ENCODE results near the gene MBP.
A peak's percentile ranks its signal among the peaks of the same experiment; 100 is the strongest.

The MBP gene

DNA sequence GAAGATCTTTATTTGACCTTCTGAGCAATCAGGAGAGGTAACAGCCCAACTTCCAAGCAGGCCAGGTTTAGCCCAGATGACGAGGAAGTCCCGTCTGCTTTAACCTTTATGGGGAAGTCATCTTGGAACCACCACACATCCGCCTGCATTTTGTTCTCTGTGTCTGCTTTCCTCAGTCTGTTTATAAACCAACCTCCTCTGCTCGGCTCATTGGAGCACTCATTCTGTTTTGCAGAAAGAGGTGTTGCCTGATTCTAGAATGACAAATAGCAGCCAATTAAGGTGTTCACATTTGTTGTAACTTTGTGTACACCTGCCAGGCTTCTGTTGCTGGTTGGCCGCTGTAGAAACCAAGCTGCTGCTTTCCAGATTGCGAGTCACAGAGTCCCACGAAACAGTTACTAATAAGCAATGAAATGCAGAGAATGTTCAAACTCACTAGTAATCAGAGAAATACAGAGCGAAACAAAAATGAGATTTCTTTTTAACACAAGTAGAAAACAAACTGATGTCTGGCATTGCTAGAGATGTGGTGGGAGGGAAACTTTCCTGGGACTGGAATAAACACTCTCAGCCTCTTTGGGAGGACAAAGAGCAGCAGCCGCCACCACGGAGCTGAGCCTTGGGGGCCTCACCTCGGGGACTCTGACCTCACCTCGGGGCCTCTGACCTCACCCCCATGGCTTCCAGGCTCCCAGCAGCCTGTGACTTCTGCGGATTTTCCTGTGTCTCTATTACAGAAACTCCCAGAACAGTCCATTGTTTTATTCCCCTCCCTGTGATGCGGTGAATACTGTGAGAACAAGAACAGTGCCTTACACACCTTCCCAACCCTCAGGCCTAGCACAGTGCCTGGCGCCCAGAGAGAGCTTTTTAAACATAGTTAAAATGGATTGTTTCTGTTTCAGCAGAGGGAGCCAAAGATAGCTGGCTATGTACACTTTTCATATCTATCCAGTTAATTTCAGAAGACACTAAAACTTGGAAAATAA, 64.0 kb downstream of the MBP start:
- Histone ChIP-seq H3K4me3 (replicated peaks; ENCODE audit: insufficient read depth, low read length) (no peak overlapping the region), H3K27me3 (ENCODE audit: insufficient read depth, poor library complexity, severe bottlenecking) (no peaks in the 10 kb centered on the region), H3K27ac (replicated peaks) (peak overlapping the region; percentile 96)
- TF ChIP-seq POLR2AphosphoS5 (IDR thresholded peaks at IDR 0.05; ENCODE audit: low read depth): peak; percentile 19; the same call in 1 of the 2 replicates
- TF ChIP-seq SPI1 (IDR thresholded peaks at IDR 0.05; ENCODE audit: borderline replicate concordance, low read depth): peak; percentile 82; the same call in 1 of the 2 replicates
- no peak for TF ChIP-seq REST (IDR thresholded peaks at IDR 0.05; ENCODE audit: insufficient replicate concordance, low read depth)
- TF ChIP-seq, protein P1, sequence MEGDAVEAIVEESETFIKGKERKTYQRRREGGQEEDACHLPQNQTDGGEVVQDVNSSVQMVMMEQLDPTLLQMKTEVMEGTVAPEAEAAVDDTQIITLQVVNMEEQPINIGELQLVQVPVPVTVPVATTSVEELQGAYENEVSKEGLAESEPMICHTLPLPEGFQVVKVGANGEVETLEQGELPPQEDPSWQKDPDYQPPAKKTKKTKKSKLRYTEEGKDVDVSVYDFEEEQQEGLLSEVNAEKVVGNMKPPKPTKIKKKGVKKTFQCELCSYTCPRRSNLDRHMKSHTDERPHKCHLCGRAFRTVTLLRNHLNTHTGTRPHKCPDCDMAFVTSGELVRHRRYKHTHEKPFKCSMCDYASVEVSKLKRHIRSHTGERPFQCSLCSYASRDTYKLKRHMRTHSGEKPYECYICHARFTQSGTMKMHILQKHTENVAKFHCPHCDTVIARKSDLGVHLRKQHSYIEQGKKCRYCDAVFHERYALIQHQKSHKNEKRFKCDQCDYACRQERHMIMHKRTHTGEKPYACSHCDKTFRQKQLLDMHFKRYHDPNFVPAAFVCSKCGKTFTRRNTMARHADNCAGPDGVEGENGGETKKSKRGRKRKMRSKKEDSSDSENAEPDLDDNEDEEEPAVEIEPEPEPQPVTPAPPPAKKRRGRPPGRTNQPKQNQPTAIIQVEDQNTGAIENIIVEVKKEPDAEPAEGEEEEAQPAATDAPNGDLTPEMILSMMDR (IDR thresholded peaks at IDR 0.05; ENCODE audit: insufficient read depth, low read length): no peak
- TF ChIP-seq GABPA (IDR thresholded peaks at IDR 0.05; ENCODE audit: low read depth): no peak
- peak in 1 of 2 experiments; percentile 74 for DNase-seq (ENCODE audit: low read depth in 1 of 2, low spot score in 1 of 2)

DNA sequence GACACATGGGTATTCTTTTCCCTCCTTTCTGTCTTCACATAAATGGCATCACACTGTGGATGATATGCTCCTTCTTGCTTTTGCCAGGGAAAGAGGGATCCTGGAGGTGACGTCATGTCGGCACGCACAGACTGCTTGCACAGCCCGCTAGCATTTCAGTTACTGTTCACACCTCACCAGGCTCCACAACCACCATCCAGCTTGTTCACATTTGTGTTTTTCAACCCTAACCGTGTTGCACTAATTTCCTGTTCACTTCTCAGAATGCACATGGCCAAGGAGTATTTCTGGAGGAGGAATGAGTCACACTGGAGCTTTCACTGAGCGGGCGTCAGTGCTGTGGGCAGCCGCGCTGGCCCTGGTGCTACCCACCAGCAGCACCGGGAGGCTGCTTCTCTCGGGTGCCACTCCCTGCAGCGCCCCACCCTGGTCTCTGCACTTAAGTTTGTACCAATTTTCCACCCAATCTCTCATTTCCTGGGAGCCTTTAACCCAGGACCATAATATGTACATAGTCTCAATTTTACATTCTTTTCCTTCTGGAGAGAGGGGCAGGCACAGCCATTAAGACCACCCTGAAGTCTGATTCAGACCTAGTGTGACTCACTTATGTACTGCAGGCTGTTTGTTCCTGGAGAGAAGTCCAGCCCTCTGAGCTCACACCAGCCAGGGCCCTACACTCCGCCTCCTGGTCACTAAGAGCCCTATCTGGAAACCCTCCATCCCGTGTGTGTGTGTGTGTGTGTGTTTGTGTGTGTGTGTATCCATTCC, 65.1 kb downstream of the MBP start:
- peak overlapping the region; percentile 96 for H3K27ac ChIP-seq (replicated peaks)
- no peaks in the 10 kb centered on the region for H3K27me3 ChIP-seq (ENCODE audit: insufficient read depth, poor library complexity, severe bottlenecking)
- DNase-seq (ENCODE audit: low read depth in 1 of 2, low spot score in 1 of 2): peak in 1 of 2 experiments; percentile 85
- no peak overlapping the region for H3K4me3 ChIP-seq (replicated peaks; ENCODE audit: insufficient read depth, low read length)
- peak; percentile 46 for TF ChIP-seq POLR2AphosphoS5 (IDR thresholded peaks at IDR 0.05; ENCODE audit: low read depth)
- no peak for TF ChIP-seq GABPA (IDR thresholded peaks at IDR 0.05; ENCODE audit: low read depth)
- TF ChIP-seq, protein P1 (IDR thresholded peaks at IDR 0.05; ENCODE audit: insufficient read depth, low read length): no peak
- TF ChIP-seq REST (IDR thresholded peaks at IDR 0.05; ENCODE audit: insufficient replicate concordance, low read depth): peak; percentile 82

- peak overlapping the region; percentile 96 for H3K27ac ChIP-seq (replicated peaks)
- DNase-seq (ENCODE audit: low read depth in 1 of 2, low spot score in 1 of 2): no peak
- H3K4me3 ChIP-seq (replicated peaks; ENCODE audit: insufficient read depth, low read length): no peak overlapping the region
- TF ChIP-seq POLR2AphosphoS5 (IDR thresholded peaks at IDR 0.05; ENCODE audit: low read depth): no peak
- no peak for TF ChIP-seq GABPA (IDR thresholded peaks at IDR 0.05; ENCODE audit: low read depth)
- no peak for TF ChIP-seq SPI1 (IDR thresholded peaks at IDR 0.05; ENCODE audit: borderline replicate concordance, low read depth)
- TF ChIP-seq, protein P1 (IDR thresholded peaks at IDR 0.05; ENCODE audit: insufficient read depth, low read length): no peak
- no peak for TF ChIP-seq REST (IDR thresholded peaks at IDR 0.05; ENCODE audit: insufficient replicate concordance, low read depth)
- no peaks in the 10 kb centered on the region for H3K27me3 ChIP-seq (ENCODE audit: insufficient read depth, poor library complexity, severe bottlenecking)
Measured at GRCh38 chr18:77066689-77067088, 65.9 kb downstream of the MBP start.

Measured in HL-60 (cell line).